CD4-positive, alpha-beta T cell treated with Interleukin-15 for 4 hours (primary cell): ENCODE measurements around the gene MPND.
"Not testable (repeated sequence)": the region's sequence is repeated elsewhere in the genome, so short reads cannot be mapped to it uniquely, and the experiment has no call there.

Experiments used
- DNase-seq: peaks from one replicate; pipeline ENCODE4 v3.0.0-alpha.2; 2020; ENCODE audit warnings: low spot score

The MPND gene

GRCh38 chr19:4349225-4349624 lies 5.9 kb downstream of the MPND start:
- not testable (repeated sequence) for DNase-seq

DNA sequence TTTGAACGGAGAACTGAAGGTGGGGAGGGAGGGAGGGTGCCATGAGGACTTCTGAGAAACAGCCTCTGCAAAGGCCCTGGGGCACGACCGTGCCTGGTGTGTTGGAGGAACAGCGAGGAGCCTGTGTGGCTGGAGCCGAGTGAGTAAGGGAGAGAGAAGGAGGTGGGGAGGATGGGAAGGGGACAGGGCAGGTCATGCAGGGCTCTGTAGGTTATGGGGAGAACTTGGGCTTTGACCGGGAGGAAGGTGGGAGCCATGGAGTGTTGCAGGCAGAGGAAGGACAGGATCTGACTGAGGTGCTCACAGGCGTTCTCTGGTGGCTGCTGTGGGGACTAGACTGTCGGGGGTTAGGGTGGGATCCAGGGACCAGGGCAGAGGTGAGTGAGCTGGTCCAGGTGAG lies 6.7 kb downstream of the MPND start:
- no peak for DNase-seq

GRCh38 chr19:4350726-4351125 lies 7.4 kb downstream of the MPND start:
- DNase-seq, result no peak

DNA sequence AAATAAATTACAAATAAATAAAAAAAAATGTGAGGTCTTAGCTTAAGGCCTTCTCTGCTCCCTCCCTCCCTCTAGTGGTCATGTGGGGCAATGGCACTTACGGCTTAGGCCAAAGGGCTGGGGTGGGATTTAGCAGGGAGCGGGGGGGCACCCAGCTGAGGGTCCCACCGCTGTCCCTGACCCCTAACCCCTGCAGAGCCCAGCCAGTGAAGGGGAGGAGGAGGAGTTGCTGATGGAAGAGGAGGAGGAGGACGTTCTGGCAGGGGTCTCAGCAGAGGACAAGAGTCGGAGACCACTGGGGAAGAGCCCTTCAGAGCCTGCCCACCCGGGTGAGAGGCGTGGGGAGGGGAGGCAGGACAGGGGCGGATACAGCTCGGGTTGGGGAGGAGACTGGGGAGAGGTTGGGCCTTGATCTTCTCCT lies 9.3 kb downstream of the MPND start:
- DNase-seq, result peak; percentile 71

DNA sequence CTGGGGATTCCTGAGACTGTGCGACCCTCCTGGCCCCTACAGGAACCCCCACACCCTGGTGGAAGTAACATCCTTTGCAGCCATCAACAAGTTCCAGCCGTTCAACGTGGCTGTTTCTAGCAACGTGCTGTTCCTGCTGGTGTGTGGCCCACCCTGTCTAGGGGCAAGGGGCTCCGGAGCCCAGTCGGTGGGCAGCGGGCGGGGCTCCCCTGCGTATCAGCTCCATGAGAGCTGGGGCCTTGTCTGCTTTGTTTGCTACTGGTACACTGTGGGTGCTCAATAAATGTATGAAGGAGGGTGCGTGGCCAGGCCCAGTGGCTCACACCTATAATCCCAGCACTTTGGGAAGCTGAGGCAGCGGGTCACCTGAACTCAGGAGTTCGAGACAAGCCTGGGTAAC lies 10.9 kb downstream of the MPND start:
- DNase-seq, result no peak

GRCh38 chr19:4354897-4355296 lies 11.5 kb downstream of the MPND start:
- DNase-seq, result no peak

- DNase-seq, result no peak
Observed at GRCh38 chr19:4357095-4357797, 13.9 kb downstream of the MPND start.

DNA sequence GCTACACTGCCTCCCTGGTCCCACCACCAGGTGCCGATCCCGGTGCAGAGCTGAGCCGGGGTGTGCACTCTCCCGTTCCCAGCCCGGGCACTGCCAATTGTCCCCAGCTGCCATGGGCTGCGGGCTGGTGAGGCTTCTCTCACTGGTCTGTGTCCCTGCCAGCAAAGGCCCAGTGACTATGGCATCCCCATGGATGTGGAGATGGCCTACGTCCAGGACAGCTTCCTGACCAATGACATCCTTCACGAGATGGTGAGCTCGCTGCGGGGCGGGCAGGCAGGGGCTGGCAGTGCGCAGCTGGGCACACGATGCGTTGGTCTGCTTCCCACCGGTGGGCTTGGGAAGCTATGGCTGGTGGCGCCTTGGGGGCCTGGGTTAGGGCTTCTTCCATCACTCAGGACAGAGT lies 14.6 kb downstream of the MPND start:
- no peak for DNase-seq

- no peak for DNase-seq
Observed at GRCh38 chr19:4358709-4359626, 15.6 kb downstream of the MPND start.

DNA sequence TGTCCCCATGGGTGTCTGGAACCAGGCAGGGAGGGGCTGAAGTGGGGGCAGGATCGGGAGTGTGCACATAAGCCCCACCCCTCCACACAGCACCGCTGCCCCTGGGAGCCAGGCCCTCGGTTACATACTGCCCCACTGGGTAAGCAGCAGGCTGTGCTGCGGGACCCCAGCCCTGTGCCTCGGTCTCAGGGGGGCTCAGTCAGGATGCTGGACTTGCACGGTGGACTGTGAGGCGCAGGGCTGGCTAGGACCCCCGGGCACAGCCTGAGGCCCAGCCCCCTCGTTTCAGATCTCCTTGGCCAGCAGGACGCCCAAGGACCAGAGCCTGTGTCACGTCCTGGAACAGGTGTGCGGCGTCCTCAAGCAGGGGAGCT lies 16.3 kb downstream of the MPND start:
- no peak for DNase-seq

GRCh38 chr19:4360081-4360569 lies 16.8 kb downstream of the MPND start:
- DNase-seq, result no peak

- no peak for DNase-seq
Observed at GRCh38 chr19:4360641-4361151, 17.3 kb downstream of the MPND start.

DNA sequence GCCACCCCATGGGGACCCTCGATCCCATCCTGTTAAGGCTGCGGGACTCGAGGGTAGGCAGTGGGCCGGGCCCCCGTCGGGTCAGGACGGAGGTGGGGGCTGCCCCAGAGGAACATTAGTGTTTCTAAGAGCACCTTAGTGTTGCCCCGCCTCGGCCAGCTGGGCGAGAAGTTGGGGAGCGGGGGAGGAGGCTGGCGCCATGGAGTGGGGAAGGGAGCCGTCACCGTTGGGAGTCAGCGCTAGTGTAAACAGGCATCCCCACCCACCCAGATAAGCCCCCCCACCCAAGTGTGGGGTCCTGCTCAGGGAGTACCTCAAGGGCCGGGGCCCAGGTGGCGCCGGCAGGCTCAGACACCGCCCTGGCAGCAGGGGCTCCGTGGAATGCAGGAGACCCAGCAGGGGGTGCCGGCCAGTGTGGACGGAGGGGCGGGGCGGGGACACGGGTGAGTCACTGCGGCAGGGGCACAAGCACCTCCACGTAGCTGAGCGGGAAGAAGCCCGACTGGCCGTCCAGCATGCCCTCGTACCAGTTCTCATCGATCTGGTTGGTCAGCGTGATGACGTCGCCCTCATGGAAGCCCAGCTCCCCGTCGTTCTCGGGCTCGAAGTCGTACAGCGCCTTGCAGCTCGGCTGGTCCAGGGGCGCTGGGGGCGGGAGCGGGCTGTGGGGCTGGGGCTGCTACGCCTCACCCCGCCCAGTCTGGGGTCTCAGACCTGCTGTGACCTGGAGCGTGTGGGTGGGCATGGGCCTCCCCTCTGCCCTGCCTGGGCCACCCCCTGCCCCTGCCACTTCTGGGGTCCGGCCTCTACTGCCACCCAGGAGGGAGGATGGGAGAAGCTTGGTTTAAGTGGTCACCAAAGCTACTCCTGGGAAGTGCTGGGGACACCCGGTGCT lies 18.0 kb downstream of the MPND start:
- DNase-seq, result no peak

GRCh38 chr19:4362101-4362828 lies 18.9 kb downstream of the MPND start:
- no peak for DNase-seq

- no peak for DNase-seq
Observed at GRCh38 chr19:4362831-4363545, 19.6 kb downstream of the MPND start.

DNA sequence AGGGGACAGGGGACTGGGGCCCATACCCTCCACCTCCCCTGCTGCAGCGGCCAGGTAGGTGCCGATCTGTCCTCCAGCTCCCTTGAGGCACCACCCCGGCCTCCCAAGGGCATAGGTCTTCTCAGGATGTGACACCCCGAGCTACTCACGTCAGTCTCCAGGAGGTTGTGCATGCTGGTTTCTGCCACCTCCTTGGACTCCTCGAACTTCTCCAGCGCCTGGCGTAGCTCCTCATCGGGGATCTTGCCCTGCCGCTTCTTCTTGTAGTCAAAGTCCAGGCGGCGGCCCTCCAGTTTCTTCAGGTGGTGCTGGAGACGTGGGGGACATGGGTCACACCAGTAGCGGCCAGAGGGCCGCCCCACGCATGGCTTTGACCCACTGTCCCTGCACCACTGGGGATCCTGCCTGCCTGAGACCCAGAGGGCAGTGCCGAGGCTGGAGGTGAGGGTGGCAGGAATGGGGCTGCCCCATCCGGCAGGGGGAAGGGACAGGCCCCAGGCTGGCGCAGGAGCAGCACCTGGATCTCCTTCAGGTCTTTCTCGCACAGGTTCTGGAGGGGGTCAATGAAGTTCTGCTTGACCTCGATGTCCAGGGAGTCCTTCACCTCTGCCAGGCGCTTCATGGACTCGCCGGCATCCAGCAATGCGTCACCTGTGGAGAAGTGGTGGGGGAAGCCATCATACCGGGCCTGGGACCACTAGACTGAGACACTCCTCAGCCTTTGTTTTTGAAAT lies 20.4 kb downstream of the MPND start:
- DNase-seq, result no peak

GRCh38 chr19:4365341-4365740 lies 22.0 kb downstream of the MPND start:
- no peak for DNase-seq

DNA sequence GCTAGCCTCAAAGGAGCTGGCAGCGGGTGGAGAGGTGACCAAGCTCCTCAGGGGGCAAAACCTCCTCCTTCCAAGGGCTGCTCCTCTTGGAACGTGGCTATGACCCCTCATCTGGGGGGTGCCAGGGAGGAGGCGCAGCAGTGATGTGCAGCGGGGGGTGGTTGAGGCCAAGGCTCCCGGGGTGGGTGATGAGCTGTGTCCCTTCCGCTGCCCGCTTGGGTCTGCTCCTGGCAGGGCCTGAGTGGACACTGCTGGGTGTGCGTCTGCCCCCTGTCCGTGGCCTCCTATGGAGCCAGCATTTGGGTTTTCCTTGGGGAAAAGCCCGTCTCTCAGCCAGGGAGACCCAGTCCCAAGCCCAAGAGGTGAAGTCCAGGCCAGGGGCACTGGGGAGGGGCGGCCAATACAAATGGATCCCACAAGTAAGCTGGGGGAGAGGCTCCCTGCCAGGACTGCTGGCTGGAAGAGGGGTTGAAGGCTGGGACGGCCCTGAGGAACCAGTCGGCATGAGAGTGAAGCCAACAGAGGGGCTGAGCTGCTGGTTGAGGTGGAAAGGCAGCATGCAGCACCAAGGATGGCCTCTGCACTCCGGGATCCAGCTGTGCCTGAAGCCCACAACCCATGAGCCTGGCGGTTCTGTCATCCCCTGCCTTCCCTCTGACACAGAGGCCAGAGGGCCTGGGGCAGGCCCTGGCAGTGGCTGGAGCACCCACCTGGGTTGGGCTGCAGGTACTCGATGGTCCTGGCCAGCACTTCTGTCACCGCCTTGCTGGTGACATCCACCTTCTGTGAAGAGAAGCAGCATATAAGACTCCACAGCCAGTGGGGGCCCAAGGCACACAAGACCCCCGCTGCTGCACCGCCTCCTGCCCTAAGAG lies 22.7 kb downstream of the MPND start:
- no peak for DNase-seq
